M059J (cell line): ENCODE measurements around the gene NTRK1. TPM values are rescaled to one million over a fixed set of nuclear protein-coding genes. Genes with fewer than 3 reads are reported as not detected.
A peak's percentile ranks its signal among the peaks of the same experiment; 100 is the strongest.

Experiments used
- DNase-seq: peaks from one replicate; pipeline ENCODE4 v3.0.0-alpha.2; 2012; ENCODE audit warnings: low read depth
- total RNA-seq: library from RNA; depleted of rRNA; stranded (reverse); fragments of >200 nt; shearing (Covaris generic); gene quantifications from 2 replicates; pipeline ENCODE4 v1.2.3, GENCODE V29; 2014

The NTRK1 gene
- total RNA-seq, 1 experiment from 2014 or later, result not detected

DNA sequence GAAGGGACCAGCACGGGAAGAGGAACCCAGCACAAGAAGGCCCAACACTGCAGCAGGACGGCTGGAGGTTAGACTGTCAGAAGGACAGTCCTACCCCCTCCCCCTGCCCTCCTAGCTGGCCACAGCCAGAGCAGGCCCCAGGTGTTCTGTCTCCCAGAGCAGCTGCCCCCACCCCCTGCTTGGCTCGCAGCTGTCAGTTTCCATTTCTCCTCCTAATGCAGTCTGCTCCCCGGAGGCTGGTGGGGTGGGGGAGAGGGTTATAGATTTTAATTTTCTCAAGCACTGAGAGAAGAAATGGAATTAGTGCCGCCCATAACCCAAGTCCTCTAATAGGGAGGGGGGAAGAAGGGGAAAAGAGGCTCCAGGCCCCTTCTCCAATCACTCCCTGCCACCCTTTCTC is 19.8 kb downstream of the NTRK1 start:
- DNase-seq, result no peak

DNA sequence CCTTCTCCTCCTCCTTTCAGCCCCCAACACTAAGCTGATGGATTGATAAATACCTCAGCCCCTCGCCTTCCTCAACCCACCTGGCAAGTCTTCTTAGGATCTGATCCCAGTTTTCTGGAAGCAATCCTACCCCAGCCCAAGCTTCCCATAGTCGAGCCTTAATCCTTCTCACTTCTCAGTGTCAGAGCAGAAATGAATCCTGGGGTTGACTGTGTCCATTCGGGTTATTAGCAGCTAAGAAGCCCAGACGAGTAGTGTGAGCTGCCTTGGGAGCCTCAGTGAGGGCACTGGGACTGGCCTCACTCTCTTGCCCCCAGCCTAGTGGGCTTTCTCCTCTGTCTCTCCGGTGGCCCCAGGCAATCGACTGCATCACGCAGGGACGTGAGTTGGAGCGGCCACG is 20.4 kb downstream of the NTRK1 start:
- no peak for DNase-seq

DNA sequence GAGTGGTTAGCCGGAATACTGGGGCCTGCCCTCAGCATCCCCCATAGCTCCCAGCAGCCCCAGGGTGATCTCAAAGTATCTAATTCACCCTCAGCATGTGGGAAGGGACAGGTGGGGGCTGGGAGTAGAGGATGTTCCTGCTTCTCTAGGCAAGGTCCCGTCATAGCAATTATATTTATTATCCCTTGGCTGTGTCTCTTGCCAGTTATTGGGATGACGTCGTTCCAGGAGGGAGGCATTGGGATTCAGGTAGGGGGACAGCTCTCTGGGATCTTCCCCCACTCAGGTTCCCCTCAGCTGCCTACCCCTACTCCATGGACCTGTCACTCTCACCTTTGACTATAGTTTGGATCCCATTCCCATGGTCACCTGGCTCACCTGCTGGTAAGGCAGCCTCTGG is 21.0 kb downstream of the NTRK1 start:
- no peak for DNase-seq

DNA sequence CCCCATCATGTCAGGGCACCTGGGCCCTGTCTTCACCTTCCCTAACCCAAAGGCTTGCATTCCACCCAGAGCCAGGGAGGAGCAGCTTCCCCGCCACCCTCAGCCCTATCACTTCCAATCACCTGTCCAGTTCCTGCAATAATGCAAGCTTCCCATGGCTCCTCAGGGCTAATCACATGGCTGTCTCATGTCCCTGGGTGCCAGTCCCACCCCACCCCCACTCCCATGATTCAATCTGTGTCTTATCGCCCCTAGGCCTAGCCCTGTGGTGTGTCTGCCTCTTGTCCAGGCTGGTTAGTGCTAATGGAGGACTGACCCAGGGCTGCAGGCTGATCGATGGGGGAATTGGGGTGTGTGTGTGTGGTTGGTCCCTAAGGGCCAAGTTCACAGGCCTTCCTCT is 21.9 kb downstream of the NTRK1 start:
- DNase-seq, result no peak

DNA sequence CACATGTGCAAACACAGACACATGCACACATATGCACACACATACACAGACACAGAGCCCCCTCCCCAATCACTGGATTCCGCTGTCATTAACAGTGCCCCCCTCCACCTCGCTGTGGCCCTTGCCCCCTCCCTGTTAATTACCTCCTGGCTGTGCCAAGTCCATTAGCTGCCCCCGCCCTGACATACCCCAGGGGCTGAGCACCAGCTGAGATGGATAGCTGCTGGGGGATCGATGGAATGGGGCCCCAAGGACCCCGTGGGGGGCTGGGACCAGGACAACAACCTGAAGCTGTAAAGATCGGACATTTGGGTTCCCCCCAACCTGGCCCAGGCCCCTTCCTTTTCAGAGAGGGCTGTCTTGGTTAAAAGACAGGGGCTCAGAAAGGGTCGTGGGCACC is 23.3 kb downstream of the NTRK1 start:
- no peak for DNase-seq

DNA sequence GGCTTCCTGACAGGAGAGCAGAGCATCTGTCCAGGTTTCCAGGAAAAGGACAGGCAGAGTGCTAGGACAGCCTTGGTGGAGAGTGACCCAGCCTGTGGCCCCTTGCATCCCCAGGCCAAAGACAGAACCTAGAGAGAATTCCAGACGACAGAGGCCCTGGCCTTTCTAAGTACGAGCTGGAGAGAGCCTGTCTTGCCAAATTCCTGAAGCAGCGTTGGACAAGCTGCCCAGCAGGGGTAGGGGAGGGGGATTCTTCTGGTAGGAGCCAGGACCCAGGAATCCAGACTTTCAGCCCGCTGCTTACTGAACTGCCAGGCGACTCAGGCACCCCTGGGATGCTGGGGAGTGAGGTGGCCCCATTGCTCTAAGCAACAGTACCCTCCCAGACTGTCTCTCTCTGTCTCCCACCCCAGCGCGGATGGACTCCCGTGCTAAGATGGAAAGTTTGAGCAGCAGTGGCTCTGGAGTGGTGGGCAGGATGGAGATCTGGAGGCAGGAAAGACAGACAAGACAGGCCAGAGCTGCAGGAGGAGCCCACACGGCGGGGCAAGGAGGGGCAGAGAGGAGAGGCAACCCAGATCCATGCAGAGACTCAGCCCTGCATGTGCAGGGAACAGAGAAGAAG is 24.0 kb downstream of the NTRK1 start:
- DNase-seq, result no peak

DNA sequence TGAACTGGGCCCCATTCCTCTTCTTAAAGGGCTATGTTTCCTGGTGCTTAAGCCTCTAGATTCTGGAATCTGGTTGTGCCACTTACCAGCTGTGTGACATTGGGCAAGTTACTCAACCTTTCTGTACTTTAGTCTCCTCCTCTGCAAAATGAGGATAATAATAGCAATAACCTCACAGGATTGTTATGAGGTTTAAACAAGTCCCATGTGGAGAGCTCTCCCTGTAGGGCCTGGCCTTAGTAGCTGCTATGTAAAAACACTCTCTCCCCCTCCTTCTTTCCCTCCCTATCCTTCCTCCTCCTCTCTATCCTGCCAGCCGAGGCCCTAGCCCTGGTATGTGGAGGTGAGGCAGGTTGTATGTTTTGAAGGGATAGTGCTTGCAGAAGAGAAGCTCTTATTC is 24.6 kb downstream of the NTRK1 start:
- DNase-seq, result no peak

DNA sequence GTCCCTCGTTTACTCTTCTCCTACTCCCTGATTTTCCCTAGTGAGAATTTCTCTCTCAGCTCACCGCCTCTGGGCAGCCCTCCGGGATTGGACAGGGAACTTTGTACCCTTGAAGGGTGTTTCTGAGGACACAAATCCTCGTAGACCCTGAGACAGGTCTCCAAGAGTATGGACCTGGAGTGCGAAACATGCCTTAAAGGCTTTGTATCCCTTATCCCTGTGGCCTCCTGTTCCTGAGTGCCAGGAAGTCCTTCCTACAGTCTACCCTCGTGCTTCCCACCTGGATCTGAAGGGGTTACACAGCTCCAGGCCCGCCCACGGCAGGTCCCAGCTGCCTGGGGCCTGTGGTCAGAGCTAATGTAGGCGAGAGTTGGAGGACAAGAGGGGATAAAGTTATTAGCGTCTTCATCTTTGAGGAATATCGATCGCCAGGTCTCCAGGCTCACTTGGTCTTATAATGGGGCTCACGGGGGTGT is 25.3 kb downstream of the NTRK1 start:
- DNase-seq, result no peak

DNA sequence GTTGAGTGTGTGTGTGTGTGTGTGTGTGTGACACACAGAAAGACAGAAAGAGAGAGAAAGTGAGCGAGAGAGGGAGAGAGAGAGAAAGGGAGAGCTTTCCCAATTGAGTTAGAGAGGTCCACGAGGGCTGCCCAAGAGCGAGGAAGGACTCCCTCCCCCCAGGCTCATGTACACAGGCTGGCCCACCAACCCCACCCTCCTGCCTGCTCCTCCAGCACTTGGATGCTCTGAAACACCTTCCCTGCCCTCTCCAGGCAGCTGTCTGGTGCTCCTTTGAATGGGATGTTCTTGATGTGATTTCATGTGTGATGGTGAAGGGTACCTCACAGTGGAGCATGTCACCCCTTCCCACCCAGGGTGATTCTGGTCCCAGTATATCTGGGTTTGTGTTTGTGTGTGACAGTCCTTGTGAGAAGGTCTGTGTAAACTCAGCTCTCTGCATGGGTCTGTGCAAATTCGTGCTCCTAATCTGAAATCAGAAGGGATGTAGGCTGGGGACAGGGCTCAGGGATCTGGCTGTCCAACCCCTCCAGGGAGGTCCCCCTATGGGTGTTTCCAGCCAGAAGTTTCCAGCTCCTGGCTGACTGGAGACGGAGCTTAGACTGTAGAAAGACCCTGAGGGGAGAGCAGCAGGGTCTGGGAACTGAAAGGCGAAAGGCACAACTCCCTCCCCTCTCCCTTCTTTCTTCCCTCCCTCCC is 26.1 kb downstream of the NTRK1 start:
- DNase-seq, result no peak

DNA sequence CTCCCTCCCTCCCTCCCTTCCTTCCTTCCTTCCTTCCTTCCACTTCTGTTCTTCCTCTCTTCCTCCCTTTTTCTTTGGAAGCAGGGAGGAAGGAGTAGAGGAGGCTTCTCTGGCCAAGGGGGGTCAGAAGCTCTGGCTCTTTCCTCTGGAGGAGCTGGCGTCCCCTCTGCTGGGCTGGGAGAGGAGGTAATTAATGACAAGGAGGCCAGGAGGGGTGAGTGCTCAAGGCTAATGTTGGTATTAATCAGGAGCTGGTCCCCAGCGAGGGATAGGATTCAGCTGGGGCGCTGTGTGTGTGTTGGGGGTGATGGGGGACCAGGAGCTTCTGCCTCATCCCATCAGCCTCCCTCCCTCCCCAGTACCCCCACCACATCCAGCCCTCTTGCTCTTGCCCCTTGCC is 26.7 kb downstream of the NTRK1 start:
- no peak for DNase-seq

DNA sequence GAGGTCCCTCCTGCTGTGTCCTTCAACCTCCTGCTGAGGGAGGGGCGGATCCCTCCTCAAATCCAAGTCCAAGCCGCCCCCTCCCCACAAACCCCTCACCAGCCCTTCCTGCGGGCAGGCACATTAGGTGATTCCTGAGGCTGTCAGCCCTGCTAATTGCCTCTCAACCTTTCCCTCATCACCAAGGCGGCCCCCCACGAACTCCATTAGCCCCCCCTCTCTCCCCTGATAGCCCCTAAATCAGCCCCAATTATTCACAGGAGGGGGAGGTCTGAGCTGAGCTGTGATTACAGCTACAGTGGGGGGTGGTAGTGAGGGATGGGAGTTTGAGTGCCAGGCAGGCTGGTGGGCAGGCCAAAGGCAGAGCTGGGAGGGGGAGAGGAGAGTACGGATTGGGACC is 27.1 kb downstream of the NTRK1 start:
- no peak for DNase-seq

DNA sequence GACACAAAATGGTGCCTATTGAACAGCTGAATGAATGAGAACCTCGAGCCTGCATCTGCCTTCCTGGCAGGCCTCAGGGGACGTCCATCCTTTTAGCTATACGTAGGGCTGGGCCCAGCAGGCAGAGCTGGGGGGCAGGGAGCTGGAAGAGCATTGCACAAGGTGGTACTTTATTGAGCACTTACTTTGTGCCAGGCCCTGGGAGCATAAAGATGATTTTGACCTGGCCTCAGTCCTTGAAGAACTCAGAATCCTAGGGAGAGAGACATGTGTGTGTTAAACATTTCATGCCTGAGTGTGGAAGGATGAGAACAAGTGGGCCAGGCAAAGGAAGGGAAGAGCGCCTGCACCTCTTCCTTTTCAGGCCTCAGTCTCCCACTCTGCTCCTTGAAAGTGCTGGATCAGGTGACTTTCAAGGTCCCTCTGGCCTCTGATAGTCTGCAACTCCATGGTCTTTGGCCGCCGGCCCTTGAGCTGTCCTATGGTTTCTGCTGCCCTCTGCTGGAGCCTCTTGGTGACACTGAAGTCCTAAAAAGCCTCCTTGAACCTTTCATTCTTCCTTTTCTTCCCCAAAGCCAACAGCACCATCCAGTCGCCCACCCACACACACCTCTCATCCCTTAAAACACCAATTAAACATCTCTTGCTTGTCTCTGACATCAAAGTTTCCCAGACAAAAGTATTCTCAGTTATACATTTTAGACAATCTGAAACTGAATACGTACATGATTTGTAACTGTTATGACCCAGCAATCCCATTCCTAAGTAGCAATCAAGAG is 29.3 kb downstream of the NTRK1 start:
- peak; percentile 77 for DNase-seq

DNA sequence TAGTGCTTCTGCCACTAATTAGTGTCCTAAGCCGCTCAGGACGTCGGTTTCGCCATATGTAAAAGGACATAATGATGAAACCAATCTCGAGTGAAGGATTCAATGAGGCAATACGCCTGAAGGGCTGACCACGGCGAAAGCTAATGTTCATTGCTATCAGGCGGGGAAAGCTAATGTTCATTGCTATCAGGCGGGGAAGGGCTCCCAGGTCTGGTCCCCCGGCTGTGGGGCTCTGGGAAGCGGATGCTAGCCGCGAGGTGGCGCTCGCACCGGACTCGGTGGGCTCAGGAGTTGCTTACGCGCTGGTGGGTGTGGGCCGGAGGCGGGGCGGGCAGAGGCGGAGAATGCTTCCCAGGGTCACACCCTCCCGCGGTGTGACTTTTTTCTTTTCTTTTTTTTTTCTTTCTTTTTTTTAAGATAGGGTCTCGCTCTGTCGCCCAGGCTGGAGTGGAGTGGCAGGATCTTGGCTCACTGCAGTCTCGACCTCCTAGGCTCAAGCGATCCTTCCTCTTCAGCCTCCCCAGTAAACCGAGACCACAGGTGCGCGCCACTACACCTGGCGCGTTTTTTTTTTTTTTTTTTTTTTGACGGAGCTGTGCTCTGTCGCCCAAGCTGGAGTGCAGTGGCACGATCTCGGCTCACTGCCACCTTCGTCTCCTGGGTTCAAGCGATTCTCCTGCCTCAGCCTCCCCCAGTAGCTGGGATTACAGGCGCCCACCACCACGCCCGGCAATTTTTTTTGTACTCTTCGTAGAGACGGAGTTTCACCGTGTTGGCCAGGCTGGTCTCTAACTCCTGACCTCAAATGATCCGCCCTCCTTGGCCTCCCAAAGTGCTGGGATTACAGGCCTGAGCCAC is 31.8 kb downstream of the NTRK1 start:
- DNase-seq, result peak; percentile 78

DNA sequence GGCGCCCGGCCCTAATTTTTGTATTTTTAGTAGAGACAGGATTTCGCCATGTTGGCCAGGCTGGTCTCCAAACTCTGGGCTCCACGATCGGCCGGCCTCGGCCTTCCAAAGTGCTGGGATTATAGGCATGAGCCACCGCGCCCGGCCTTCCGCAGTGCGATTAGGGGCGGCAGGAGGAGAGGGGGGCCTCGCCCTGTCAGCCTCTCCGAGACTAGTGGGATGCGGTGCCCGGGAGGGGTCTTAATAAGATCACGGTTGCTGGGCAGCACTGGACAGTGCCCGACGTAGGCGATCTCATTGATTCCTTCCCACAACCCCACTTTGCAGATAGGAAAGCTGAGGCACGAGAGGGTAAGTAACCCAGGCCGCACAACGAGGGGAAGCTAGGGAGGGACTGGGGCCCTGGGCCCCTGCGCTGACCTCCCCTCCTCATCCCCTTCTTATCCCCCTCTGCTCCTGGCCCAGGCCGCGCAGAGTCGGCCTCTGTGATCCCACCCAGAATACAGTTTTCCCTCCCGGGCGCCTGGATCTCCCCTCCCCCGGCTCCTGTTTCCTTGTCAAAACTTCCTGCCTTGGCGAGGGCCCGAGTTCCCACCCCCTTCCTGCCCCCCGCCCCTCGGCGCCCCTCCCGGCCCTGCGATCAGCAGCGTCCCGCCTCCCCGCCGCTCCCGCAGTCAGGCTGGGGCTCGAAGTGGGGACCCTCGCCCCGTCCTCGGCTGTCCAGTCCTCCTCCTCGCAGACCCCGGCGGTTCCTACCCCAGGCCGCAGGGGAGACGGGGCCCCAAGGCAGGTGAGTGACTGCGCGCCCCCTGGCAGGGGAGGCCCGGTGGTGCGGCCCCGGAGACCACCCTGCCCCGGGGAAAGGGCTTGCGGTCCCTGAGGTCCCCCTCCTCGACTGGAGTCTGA is 32.6 kb downstream of the NTRK1 start, which contains the start of gene PEAR1:
Gene PEAR1 (plus strand): TSS at position 671 of the 906 bp plus-strand sequence. CDS start 10,209 bp downstream, outside the sequence.
- no peak for DNase-seq

DNA sequence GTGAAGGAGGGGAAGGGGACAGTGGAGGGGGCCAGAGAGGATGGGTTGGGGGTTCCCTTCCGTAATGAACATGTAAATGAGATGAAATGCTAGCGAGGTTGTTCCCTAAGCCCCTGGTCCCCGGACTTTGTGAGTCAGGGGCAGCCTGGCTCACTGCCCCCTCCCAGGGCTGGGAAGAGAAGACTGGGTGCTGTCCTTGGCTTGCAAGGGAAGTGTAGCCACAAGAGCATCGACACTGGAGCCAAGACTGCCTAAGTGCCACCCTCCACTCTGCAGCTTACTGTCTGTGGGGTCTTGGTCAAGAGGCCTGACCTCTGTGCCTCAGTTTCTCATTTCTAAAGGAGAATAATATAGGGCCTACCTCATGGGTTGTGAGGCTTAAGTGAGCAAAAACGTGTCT is 33.3 kb downstream of the NTRK1 start:
- DNase-seq, result no peak

DNA sequence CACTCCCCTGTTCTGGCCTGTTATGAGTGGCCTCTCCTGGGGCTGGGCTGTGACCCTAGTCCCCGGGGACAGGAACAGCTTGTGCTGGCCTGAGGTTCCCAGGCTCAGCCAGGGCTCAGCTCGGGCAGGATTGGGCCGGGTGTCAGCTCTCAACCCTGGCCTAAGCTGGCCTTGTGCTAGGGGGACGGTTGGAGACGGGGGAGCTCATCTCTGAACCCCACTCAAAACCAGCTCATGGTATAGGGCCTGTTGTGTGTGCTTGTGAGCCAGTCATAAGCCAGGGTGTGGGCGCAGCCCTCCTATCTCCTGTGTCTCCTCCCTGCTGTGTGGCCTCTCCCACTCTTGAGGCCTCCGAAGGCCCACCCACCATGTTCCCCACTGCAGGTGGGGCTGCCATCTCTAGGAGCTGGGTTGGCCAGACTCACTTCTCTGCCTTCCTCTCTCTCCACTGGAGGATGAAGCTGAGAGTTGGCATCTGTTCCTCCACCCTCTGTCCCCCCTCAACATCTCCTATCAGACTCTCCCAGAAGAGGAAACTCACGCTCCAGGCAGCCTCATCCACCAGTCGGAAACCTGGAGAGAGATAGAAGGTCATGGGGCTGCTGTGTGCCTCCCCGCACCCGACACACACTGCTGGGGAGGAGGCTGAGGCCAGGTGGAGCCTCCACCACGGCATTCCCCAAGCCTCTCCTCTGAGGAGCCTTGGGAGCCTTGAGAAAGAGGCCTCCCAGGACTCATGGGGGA is 34.2 kb downstream of the NTRK1 start:
- no peak for DNase-seq

DNA sequence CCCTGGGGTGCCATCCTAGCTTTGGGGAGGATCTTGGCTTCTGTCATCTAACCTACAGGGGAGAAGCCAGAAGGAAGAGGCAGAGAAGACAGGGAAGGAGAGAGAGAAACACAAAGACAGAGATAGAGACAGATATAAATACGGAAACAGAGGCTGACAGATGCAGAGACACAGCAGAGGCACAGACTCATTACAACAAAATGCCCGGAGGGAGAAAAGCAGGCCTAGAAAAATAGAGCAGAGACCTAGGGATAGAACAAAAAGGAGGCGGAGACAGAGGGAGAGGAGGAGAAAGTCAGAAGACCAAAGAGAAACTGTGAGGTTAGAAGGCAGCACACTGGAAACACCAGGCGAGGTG is 34.8 kb downstream of the NTRK1 start:
- peak; percentile 58 for DNase-seq

DNA sequence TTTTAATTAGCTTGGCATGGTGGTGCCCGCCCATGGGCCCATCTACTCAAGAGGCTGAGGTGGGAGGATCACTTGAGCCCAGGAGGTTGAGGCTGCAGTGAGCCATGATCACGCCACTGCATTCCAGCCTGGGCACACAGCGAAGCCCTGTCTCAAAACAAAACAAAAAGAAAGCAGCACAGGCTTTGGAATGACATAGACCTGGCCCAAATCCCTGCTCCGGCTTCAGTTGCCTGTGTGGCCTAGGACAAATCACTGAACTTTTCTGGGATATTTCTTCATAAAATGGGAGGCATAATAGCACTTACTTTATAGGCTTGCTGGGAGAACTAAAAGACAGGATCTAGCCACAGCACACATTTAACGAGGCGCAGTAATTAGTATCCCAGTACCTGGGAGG is 35.3 kb downstream of the NTRK1 start:
- DNase-seq, result no peak

DNA sequence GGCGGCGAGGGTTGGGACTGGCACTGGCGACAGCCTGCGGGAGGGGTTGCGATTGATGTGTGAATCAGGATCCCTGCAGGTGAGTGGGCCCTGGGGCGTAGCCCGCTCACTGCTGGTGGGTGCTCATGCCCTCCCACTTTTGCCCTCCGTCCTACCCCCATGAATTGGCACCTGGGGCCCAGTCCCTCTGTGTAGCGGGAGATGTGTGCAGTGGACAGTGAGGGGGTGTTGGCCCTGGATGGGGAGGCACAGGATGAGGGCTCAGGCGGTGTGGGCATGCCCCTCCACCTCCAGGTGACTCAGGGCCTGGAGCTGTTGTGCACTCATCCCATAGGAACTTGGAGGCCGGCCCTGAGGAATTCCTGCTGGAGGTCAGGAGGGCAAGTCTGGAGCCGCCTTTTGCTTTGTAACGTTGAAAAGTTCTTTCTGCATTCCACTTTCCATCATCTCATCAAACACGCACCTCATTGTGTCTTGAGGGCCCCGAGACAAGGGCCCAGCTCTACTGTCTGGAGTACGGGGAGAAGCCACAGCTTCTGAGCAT is 35.9 kb downstream of the NTRK1 start:
- DNase-seq, result peak; percentile 95
